ENCODE results near the gene TSPAN9.

Gene TSPAN9

GRCh38 chr12:3073438-3074250 lies 3.5 kb upstream of the TSPAN9 start:
- H3K9me2 ChIP-seq (replicated peaks; ENCODE audit: insufficient read depth, low read length), result no peaks in the 10 kb centered on the region
- no peaks in the 10 kb centered on the region for H3K79me2 ChIP-seq (ENCODE audit: insufficient read depth, low read length)
- H3K4me3 ChIP-seq (ENCODE audit: insufficient read depth, low read length, poor library complexity, severe bottlenecking), result no peak overlapping the region
- no peaks in the 10 kb centered on the region for H3K36me3 ChIP-seq (ENCODE audit: low read length)
- H3K4me2 ChIP-seq (ENCODE audit: low read depth, low read length, poor library complexity, severe bottlenecking), result no peak overlapping the region
- H3K9ac ChIP-seq (ENCODE audit: low read length), result no peak overlapping the region
- no peaks in the 10 kb centered on the region for H4K20me1 ChIP-seq (ENCODE audit: low read depth, low read length)
- H3K27ac ChIP-seq (ENCODE audit: low read depth, low read length), result no peak overlapping the region
- TF ChIP-seq EZH2phosphoT487 (conservative IDR thresholded peaks at IDR 0.05; ENCODE audit: low read length), result no peak
- TF ChIP-seq, protein P1, sequence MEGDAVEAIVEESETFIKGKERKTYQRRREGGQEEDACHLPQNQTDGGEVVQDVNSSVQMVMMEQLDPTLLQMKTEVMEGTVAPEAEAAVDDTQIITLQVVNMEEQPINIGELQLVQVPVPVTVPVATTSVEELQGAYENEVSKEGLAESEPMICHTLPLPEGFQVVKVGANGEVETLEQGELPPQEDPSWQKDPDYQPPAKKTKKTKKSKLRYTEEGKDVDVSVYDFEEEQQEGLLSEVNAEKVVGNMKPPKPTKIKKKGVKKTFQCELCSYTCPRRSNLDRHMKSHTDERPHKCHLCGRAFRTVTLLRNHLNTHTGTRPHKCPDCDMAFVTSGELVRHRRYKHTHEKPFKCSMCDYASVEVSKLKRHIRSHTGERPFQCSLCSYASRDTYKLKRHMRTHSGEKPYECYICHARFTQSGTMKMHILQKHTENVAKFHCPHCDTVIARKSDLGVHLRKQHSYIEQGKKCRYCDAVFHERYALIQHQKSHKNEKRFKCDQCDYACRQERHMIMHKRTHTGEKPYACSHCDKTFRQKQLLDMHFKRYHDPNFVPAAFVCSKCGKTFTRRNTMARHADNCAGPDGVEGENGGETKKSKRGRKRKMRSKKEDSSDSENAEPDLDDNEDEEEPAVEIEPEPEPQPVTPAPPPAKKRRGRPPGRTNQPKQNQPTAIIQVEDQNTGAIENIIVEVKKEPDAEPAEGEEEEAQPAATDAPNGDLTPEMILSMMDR (IDR thresholded peaks at IDR 0.05; ENCODE audit: insufficient read depth, low read length, poor library complexity, severe bottlenecking), result peak; percentile 99
- no peaks in the 10 kb centered on the region for H3K27me3 ChIP-seq (ENCODE audit: low read length)
- H3F3A ChIP-seq (ENCODE audit: insufficient read depth), result no peaks in the 10 kb centered on the region
- H3K9me3 ChIP-seq (ENCODE audit: insufficient read depth, low read length), result no peaks in the 10 kb centered on the region
- H2AFZ ChIP-seq (ENCODE audit: low read depth, low read length, severe bottlenecking), result no peak overlapping the region

GRCh38 chr12:3075315-3075714 lies 1.9 kb upstream of the TSPAN9 start:
- H3K27me3 ChIP-seq (ENCODE audit: low read length), result no peaks in the 10 kb centered on the region
- no peak overlapping the region for H3K4me2 ChIP-seq (ENCODE audit: low read depth, low read length, poor library complexity, severe bottlenecking)
- no peaks in the 10 kb centered on the region for H3K9me3 ChIP-seq (ENCODE audit: insufficient read depth, low read length)
- no peaks in the 10 kb centered on the region for H3K36me3 ChIP-seq (ENCODE audit: low read length)
- H3K4me3 ChIP-seq (ENCODE audit: insufficient read depth, low read length, poor library complexity, severe bottlenecking), result no peak overlapping the region
- no peak overlapping the region for H2AFZ ChIP-seq (ENCODE audit: low read depth, low read length, severe bottlenecking)
- H3K9me2 ChIP-seq (replicated peaks; ENCODE audit: insufficient read depth, low read length), result no peaks in the 10 kb centered on the region
- TF ChIP-seq, protein P1 (IDR thresholded peaks at IDR 0.05; ENCODE audit: insufficient read depth, low read length, poor library complexity, severe bottlenecking), result no peak
- no peak for TF ChIP-seq EZH2phosphoT487 (conservative IDR thresholded peaks at IDR 0.05; ENCODE audit: low read length)
- no peaks in the 10 kb centered on the region for H3F3A ChIP-seq (ENCODE audit: insufficient read depth)
- no peak overlapping the region for H3K27ac ChIP-seq (ENCODE audit: low read depth, low read length)
- no peak overlapping the region for H3K9ac ChIP-seq (ENCODE audit: low read length)
- H4K20me1 ChIP-seq (ENCODE audit: low read depth, low read length), result no peaks in the 10 kb centered on the region
- no peaks in the 10 kb centered on the region for H3K79me2 ChIP-seq (ENCODE audit: insufficient read depth, low read length)

DNA sequence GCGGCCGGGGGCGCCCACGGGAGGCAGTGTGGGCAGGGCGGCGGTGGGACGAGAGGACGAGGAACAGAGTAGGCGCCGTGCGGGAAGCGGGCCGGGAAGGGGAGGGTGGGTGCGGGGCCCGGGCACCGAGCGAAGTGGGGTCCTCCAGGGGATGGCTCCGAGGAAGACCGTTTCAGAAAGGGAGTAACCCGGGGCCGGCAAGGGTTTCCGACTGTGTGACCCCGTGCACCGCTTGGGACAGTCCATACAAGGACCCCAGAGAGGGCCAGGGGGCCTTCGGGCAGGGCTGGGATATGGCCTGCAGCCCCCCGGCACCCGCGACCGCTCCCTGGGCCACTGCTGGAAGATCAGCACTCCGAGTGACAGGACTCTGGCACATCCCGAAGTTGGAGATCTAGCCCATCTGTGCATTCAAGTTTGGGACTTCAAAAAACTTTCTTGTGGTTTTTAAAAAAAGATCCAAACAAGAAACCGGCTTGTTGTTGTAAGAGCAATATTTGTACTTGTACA lies 448 bp downstream of the TSPAN9 start:
- Histone ChIP-seq H3K79me2 (ENCODE audit: insufficient read depth, low read length) (no peaks in the 10 kb centered on the region), H3K9me2 (replicated peaks; ENCODE audit: insufficient read depth, low read length) (no peaks in the 10 kb centered on the region), H3K27ac (ENCODE audit: low read depth, low read length) (no peak overlapping the region), H3K27me3 (ENCODE audit: low read length) (no peaks in the 10 kb centered on the region), H3F3A (ENCODE audit: insufficient read depth) (no peaks in the 10 kb centered on the region), H3K9me3 (ENCODE audit: insufficient read depth, low read length) (no peaks in the 10 kb centered on the region), H3K9ac (ENCODE audit: low read length) (no peak overlapping the region), H2AFZ (ENCODE audit: low read depth, low read length, severe bottlenecking) (no peak overlapping the region), H3K4me2 (ENCODE audit: low read depth, low read length, poor library complexity, severe bottlenecking) (no peak overlapping the region), H3K4me3 (ENCODE audit: insufficient read depth, low read length, poor library complexity, severe bottlenecking) (no peak overlapping the region), H3K36me3 (ENCODE audit: low read length) (no peaks in the 10 kb centered on the region), H4K20me1 (ENCODE audit: low read depth, low read length) (no peaks in the 10 kb centered on the region)
- TF ChIP-seq EZH2phosphoT487 (conservative IDR thresholded peaks at IDR 0.05; ENCODE audit: low read length), result no peak
- TF ChIP-seq, protein P1 (IDR thresholded peaks at IDR 0.05; ENCODE audit: insufficient read depth, low read length, poor library complexity, severe bottlenecking), result no peak

All from SU-DHL-6 (cell line).